Measurements from ENCODE around the gene MAIP1. TPM values are rescaled to one million over a fixed set of nuclear protein-coding genes. Genes with fewer than 3 reads are reported as not detected.

Gene MAIP1
- total RNA-seq, 1 donor from 2014 or later, result 29.5 TPM

DNA sequence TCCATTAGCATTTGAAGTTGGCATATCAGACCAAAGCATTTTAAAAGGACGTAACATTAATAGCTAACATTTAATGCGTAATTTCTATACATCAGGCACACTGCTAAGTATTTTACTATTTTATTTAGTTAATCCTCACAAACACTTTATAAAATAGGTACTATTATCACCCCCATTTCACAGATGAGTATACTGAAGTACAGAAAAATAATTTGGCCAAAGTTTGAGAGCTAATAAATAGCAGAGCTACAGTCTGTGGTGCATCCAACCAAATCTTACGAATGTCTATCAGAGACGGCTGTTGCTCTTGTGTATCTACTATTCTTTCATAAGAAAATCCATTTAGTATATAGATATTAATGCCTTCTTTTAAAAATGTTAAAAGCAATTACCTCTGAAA, 12.0 kb upstream of the MAIP1 start:
- TF ChIP-seq, protein P1, sequence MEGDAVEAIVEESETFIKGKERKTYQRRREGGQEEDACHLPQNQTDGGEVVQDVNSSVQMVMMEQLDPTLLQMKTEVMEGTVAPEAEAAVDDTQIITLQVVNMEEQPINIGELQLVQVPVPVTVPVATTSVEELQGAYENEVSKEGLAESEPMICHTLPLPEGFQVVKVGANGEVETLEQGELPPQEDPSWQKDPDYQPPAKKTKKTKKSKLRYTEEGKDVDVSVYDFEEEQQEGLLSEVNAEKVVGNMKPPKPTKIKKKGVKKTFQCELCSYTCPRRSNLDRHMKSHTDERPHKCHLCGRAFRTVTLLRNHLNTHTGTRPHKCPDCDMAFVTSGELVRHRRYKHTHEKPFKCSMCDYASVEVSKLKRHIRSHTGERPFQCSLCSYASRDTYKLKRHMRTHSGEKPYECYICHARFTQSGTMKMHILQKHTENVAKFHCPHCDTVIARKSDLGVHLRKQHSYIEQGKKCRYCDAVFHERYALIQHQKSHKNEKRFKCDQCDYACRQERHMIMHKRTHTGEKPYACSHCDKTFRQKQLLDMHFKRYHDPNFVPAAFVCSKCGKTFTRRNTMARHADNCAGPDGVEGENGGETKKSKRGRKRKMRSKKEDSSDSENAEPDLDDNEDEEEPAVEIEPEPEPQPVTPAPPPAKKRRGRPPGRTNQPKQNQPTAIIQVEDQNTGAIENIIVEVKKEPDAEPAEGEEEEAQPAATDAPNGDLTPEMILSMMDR (IDR thresholded peaks at IDR 0.05; ENCODE audit: insufficient read depth, low read length, poor library complexity, severe bottlenecking), result no peak
- Histone ChIP-seq H3K36me3 (ENCODE audit: control insufficient read depth, insufficient read depth, low read length) (no peaks in the 10 kb centered on the region), H3K27me3 (ENCODE audit: control insufficient read depth, insufficient read depth, low read length) (no peaks in the 10 kb centered on the region), H3K4me3 (ENCODE audit: low read depth, low read length) (no peak overlapping the region)
- no peak for DNase-seq (ENCODE audit: low read depth)

DNA sequence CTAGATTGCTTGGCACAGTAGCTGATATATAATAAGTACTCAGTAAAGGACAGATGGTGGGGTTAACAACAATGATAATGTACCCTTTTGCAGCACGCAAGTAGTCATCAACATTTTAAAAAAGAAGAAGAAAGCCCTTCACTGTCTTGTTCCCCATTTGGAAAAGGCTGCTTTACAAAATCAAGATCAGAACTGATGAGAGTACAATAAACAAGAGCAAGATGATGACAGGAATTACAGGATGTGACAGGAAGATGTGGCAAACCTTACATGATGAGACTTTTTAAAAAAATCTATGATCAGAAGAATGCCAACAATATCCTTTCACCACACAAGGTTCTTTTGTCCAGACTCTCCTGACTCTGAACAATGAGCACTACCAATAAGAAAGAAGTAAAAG, 9.2 kb upstream of the MAIP1 start:
- no peak overlapping the region for H3K4me3 ChIP-seq (ENCODE audit: low read depth, low read length)
- no peak for DNase-seq (ENCODE audit: low read depth)
- TF ChIP-seq, protein P1 (IDR thresholded peaks at IDR 0.05; ENCODE audit: insufficient read depth, low read length, poor library complexity, severe bottlenecking), result no peak
- no peaks in the 10 kb centered on the region for H3K27me3 ChIP-seq (ENCODE audit: control insufficient read depth, insufficient read depth, low read length)
- H3K36me3 ChIP-seq (ENCODE audit: control insufficient read depth, insufficient read depth, low read length), result no peaks in the 10 kb centered on the region

DNA sequence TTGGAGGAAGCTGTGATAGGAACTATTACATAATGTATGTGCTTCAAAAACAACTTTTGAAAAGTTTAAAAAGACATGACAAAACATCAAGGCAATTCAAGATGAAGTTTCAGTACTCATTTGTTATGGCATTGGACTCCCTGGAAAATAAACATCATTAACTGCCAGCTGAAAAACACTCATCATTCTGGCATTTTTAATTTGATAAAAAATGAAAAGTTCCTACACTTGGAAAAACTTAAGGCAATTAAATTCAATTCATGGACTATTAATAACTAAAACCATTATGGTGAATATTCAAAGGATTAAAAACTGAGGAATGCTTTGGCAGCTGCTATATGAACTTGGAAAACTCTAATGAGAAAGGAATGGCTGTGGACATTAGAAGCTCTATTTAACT, 8.5 kb upstream of the MAIP1 start:
- Histone ChIP-seq H3K27me3 (ENCODE audit: control insufficient read depth, insufficient read depth, low read length) (no peaks in the 10 kb centered on the region), H3K4me3 (ENCODE audit: low read depth, low read length) (no peak overlapping the region), H3K36me3 (ENCODE audit: control insufficient read depth, insufficient read depth, low read length) (no peaks in the 10 kb centered on the region)
- no peak for DNase-seq (ENCODE audit: low read depth)
- TF ChIP-seq, protein P1 (IDR thresholded peaks at IDR 0.05; ENCODE audit: insufficient read depth, low read length, poor library complexity, severe bottlenecking), result no peak

DNA sequence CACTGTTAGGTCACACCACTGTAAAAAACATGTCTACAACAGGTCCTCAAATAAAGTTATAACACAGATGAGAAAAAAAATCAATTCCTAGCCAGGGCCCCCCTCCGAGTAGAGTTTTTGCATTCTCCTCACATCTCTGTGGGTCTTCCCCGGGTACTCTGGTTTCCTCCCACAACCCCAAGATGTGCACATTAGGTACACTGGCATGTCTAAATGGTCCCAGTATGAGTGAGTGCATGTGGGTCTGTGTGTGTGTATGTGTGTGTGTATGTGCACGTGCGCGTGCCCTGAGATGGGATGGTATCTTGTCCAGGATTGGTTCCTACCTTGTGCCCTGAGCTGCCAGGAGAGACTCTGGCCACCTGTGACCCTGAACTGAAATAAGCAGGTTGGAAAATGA, 5.0 kb upstream of the MAIP1 start:
- H3K27me3 ChIP-seq (ENCODE audit: control insufficient read depth, insufficient read depth, low read length), result no peaks in the 10 kb centered on the region
- no peak for DNase-seq (ENCODE audit: low read depth)
- TF ChIP-seq, protein P1 (IDR thresholded peaks at IDR 0.05; ENCODE audit: insufficient read depth, low read length, poor library complexity, severe bottlenecking), result no peak
- no peaks in the 10 kb centered on the region for H3K36me3 ChIP-seq (ENCODE audit: control insufficient read depth, insufficient read depth, low read length)
- H3K4me3 ChIP-seq (ENCODE audit: low read depth, low read length), result no peak overlapping the region

DNA sequence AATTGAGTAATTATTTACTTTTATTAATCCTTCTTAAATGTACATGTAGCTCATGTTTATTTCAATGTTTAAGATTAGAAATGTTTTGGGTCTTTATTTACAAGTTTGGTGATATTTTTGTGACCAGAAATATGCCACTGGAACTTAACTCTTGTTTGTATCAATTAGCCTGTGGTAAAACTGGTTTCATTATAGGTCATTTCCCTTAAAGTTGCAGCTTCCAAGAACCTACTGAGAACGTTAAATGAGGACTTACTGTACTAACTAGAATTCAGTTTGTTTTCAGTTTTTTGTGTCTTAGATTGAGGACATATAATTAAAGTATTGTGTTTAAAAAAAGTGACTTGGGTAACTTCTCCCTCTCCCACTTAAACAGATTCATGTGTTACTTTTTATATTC, 4.4 kb upstream of the MAIP1 start:
- no peak for DNase-seq (ENCODE audit: low read depth)
- TF ChIP-seq, protein P1 (IDR thresholded peaks at IDR 0.05; ENCODE audit: insufficient read depth, low read length, poor library complexity, severe bottlenecking), result no peak
- no peak overlapping the region for H3K4me3 ChIP-seq (ENCODE audit: low read depth, low read length)
- no peaks in the 10 kb centered on the region for H3K27me3 ChIP-seq (ENCODE audit: control insufficient read depth, insufficient read depth, low read length)
- no peaks in the 10 kb centered on the region for H3K36me3 ChIP-seq (ENCODE audit: control insufficient read depth, insufficient read depth, low read length)

DNA sequence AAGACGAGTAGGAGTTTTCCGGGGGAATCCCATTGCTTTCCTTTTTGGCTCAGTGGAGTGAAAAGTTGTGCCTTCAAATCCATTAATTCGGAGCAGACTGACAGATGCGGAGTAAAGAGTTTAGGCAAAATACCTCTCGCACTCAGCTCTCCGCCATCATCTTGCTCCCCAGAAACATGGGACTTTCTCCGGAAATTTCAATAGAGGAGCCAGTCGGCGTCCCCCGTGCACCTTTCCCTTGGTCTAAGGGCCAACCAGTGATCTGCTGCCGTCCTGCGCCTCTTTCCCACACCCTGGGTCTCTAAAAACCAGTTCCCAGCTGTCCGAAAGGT, 409 bp upstream of the MAIP1 start:
- DNase-seq (ENCODE audit: low read depth), result no peak
- Histone ChIP-seq H3K4me3 (ENCODE audit: low read depth, low read length) (peak overlapping the region; percentile 89), H3K27me3 (ENCODE audit: control insufficient read depth, insufficient read depth, low read length) (no peaks in the 10 kb centered on the region), H3K36me3 (ENCODE audit: control insufficient read depth, insufficient read depth, low read length) (no peaks in the 10 kb centered on the region)
- TF ChIP-seq, protein P1 (IDR thresholded peaks at IDR 0.05; ENCODE audit: insufficient read depth, low read length, poor library complexity, severe bottlenecking), result no peak
